ENCODE data around the gene LRCH1. TPM values are rescaled to one million over a fixed set of nuclear protein-coding genes. Genes with fewer than 3 reads are reported as not detected.

The LRCH1 gene
- total and polyA plus RNA-seq, 2 of the 4 experiments (the other 2 are of a cell fraction) = 7.0 to 8.8 TPM

DNA sequence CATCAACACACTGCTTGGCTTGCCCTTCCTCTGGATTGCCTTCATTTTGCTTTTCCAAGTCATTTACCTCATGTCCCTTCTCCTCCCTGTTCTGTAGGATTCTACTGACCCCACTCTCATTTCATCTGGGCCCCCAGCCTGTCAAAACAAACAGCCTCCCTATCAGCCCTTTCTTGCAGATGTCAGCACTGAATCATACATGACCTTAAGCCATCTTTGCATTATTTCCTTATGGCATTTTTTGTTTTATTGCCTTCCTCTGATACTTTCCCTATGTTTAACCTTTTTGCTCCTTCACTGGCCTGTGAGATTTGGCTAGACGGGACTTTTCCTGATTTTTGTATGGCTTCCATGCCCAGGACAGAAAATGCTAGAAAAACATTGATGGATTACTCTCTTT is 8.7 kb downstream of the LRCH1 start:
- Histone ChIP-seq H3K18ac (ENCODE audit: low read depth, low read length) (no peak overlapping the region), H2AK9ac (replicated peaks; ENCODE audit: low read depth, low read length, poor library complexity) (no peak overlapping the region), H4K8ac (ENCODE audit: low read depth in 2 of 2, low read length in 2 of 2) (no peak overlapping the region), H2BK120ac (ENCODE audit: low read depth, low read length) (no peak overlapping the region), H3K9me1 (ENCODE audit: insufficient read depth, low read length) (peaks cover 12% of the 10 kb centered on the region), H3K4me1 (ENCODE audit: control insufficient read depth, insufficient read depth, low read length) (peaks cover 8% of the 10 kb centered on the region), H4K91ac (ENCODE audit: insufficient read depth, low read depth, low read length) (no peak overlapping the region), H4K5ac (ENCODE audit: low read depth, low read length) (no peak overlapping the region), H3K9me3 (ENCODE audit: control insufficient read depth, insufficient read depth, low read length) (no peaks in the 10 kb centered on the region), H3K4ac (ENCODE audit: low read depth, low read length) (no peak overlapping the region), H3K27me3 (ENCODE audit: control insufficient read depth, insufficient read depth, low read length) (no peaks in the 10 kb centered on the region), H3K27ac (ENCODE audit: insufficient read depth, low read length) (no peak overlapping the region), H3K79me1 (ENCODE audit: low read depth in 1 of 2, low read length in 2 of 2) (peaks cover 49 to 76% of the 10 kb centered on the region in 2 experiments), H3K4me3 (ENCODE audit: insufficient read depth, low read depth, low read length) (no peak overlapping the region), H2BK20ac (ENCODE audit: low read depth, low read length) (no peak overlapping the region), H3K36me3 (ENCODE audit: control insufficient read depth, insufficient read depth, low read length) (no peaks in the 10 kb centered on the region), H3K4me2 (ENCODE audit: low read depth, low read length) (peak overlapping the region; percentile 10; the same call in 1 of the 2 replicates), H3K14ac (replicated peaks; ENCODE audit: low read depth, low read length) (no peak overlapping the region), H3K23ac (ENCODE audit: low read depth, low read length) (peak overlapping the region; percentile 69), H2AK5ac (ENCODE audit: low read depth, low read length) (no peak overlapping the region), H2AFZ (replicated peaks; ENCODE audit: low read length, poor library complexity) (no peak overlapping the region), H3K56ac (ENCODE audit: extremely low read depth, insufficient read depth, low read length) (no peak overlapping the region), H3K9ac (ENCODE audit: low read depth, low read length) (no peak overlapping the region), H2BK5ac (ENCODE audit: low read depth, low read length, poor library complexity, severe bottlenecking) (no peak overlapping the region), H4K20me1 (ENCODE audit: insufficient read depth, low read length) (peaks cover 37% of the 10 kb centered on the region; the same call in 1 of the 2 replicates), H2BK15ac (ENCODE audit: low read depth, low read length) (no peak overlapping the region)
- CTCF ChIA-PET = interaction anchor here (0.9 kb wide), 1 partner anchor 10 kb away, joined by 3 read pairs; no protein-coding TSS in a partner anchor
- dilution Hi-C loops (cut with HindIII; ENCODE audit: low sequenced_read_pairs, unreplicated experiment) = no loop called here
- in situ Hi-C loops (cut with MboI; ENCODE audit: low sequenced_read_pairs) = no loop called here
- BruUV-seq (replicated peaks) = no TSS peak
- POLR2A ChIA-PET (ENCODE audit: unreplicated experiment) = no interaction called here
- no CpG with 5 or more reads among the region's 1 CpG for whole genome bisulfite sequencing, 2 experiments (ENCODE audit: extremely low coverage in 2 of 2, insufficient read length in 1 of 2)
- ATAC-seq (ENCODE audit: low read depth) (peak; percentile 65), DNase-seq (peak; percentile 70)
- TF ChIP-seq RFX5 (IDR thresholded peaks at IDR 0.05; ENCODE audit: low read depth, low read length) (no peak), MAFK (IDR thresholded peaks at IDR 0.05; ENCODE audit: low read depth, low read length) (peak; percentile 31; the same call in 1 of the 2 replicates)
- intact Hi-C loops (cut with micrococcal nuclease) = loop anchor here (2.0 kb wide), 1 partner anchor 13 kb away; no protein-coding TSS in a partner anchor
